Natural killer cell (primary cell): ENCODE measurements around the gene THEM5. TPM values are rescaled to one million over a fixed set of nuclear protein-coding genes. Genes with fewer than 3 reads are reported as not detected.
A peak's percentile ranks its signal among the peaks of the same experiment; 100 is the strongest.

Experiments used
- ATAC-seq, 3 donors: fragments of 150-1000 bp in 2 of 3; fragments of 200-7000 bp in 1 of 3; cut with Tn5 transposase; 1 replicate in 1 of 3; 2 replicates in 2 of 3; pipeline ENCODE4 v1.10.0; 2021; ENCODE audit warnings: mild to moderate bottlenecking in 2 of 3, moderate library complexity in 2 of 3
- DNase-seq, 2 donors: peaks; one replicate each; pipeline versions ENCODE4 v3.0.0 to v3.0.0-alpha.2; 2013 to 2021; ENCODE audit warnings: mixed read lengths in 1 of 2
- H3K27ac ChIP-seq: one replicate; pipeline ENCODE4 v1.5.1; 2013; ENCODE audit warnings: mild to moderate bottlenecking, low read length
- H3K27me3 ChIP-seq: one replicate; pipeline ENCODE4 v1.6.1; 2013; ENCODE audit warnings: low read length; ENCODE audit not compliant: control insufficient read depth, insufficient read depth
- H3K36me3 ChIP-seq: one replicate; pipeline ENCODE4 v1.6.1; 2013; ENCODE audit warnings: low read length; ENCODE audit not compliant: control insufficient read depth, insufficient read depth
- H3K4me1 ChIP-seq: one replicate; pipeline ENCODE4 v1.6.1; 2013; ENCODE audit warnings: low read length; ENCODE audit not compliant: control insufficient read depth, insufficient read depth
- H3K4me3 ChIP-seq: one replicate; pipeline ENCODE4 v1.5.1; 2013; ENCODE audit warnings: low read length
- H3K9me3 ChIP-seq: one replicate; pipeline ENCODE4 v1.6.1; 2013; ENCODE audit warnings: low read length; ENCODE audit not compliant: control insufficient read depth, insufficient read depth
- H3K27ac Mint-ChIP-seq, 2 donors: one replicate each; pipeline ENCODE4 v1.8.0; 2022; ENCODE audit warnings: mild to moderate bottlenecking in 2 of 2, mixed read lengths in 2 of 2, moderate library complexity in 1 of 2
- H3K27me3 Mint-ChIP-seq, 2 donors: one replicate each; pipeline ENCODE4 v1.8.0; 2022; ENCODE audit warnings: low read depth in 2 of 2, mixed read lengths in 2 of 2
- H3K36me3 Mint-ChIP-seq: one replicate; pipeline ENCODE4 v1.8.0; 2022; ENCODE audit warnings: mixed read lengths
- H3K4me1 Mint-ChIP-seq, 2 donors: one replicate each; pipeline ENCODE4 v1.8.0; 2022; ENCODE audit warnings: mixed read lengths in 2 of 2
- H3K4me3 Mint-ChIP-seq: one replicate; pipeline ENCODE4 v1.8.0; 2022; ENCODE audit warnings: mild to moderate bottlenecking, moderate library complexity, mixed read lengths
- H3K9me3 Mint-ChIP-seq, 2 donors: one replicate each; pipeline ENCODE4 v1.8.0; 2022; ENCODE audit warnings: mixed read lengths in 2 of 2
- WGBS: methylation state at CpG from one replicate; pipeline ENCODE4 v1.1.7; 2013; ENCODE audit warnings: missing lambda C conversion rate; ENCODE audit not compliant: insufficient coverage; 5-methylcytosine and 5-hydroxymethylcytosine counted together
- intact Hi-C: fragments of 100-400 bp; cut with micrococcal nuclease; formaldehyde crosslinking; loops from one replicate; pipeline ENCODE4 v1.14.2; 2022
- total RNA-seq, 4 donors: library from RNA; stranded (reverse); fragments of 120-200 nt in 1 of 4; gene quantifications; one replicate each; pipeline versions ENCODE4 v1.2.3 to v1.2.4, GENCODE V29; 2013 to 2022
- TF ChIP-seq, protein P1 (sequence below): fragments of 200-600 bp; IDR thresholded peaks from one replicate; pipeline ENCODE4 v1.8.0; 2022; ENCODE audit warnings: antibody characterized with exemption

THEM5 gene
- total RNA-seq, 3 donors from 2014 or later (not counting 1 experiment from before 2014, with no cell fraction given) = 0.52 TPM; not detected in 2

GRCh38 chr1:151837884-151838221 lies 15.7 kb downstream of the THEM5 start:
- H3K4me1 ChIP-seq = peaks cover 57% of the 10 kb centered on the region
- H3K27ac ChIP-seq = peak overlapping the region; percentile 59
- TF ChIP-seq, protein P1, sequence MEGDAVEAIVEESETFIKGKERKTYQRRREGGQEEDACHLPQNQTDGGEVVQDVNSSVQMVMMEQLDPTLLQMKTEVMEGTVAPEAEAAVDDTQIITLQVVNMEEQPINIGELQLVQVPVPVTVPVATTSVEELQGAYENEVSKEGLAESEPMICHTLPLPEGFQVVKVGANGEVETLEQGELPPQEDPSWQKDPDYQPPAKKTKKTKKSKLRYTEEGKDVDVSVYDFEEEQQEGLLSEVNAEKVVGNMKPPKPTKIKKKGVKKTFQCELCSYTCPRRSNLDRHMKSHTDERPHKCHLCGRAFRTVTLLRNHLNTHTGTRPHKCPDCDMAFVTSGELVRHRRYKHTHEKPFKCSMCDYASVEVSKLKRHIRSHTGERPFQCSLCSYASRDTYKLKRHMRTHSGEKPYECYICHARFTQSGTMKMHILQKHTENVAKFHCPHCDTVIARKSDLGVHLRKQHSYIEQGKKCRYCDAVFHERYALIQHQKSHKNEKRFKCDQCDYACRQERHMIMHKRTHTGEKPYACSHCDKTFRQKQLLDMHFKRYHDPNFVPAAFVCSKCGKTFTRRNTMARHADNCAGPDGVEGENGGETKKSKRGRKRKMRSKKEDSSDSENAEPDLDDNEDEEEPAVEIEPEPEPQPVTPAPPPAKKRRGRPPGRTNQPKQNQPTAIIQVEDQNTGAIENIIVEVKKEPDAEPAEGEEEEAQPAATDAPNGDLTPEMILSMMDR = no peak
- H3K36me3 ChIP-seq = no peaks in the 10 kb centered on the region
- 6% methylated on average over 26 of the region's 26 CpGs for WGBS
- H3K4me3 ChIP-seq = peak overlapping the region; percentile 16
- ATAC-seq (peak in 2 of 3 donors; percentile 1 to 14), DNase-seq (no peak)
- Mint-ChIP-seq H3K9me3 (no peaks in the 10 kb centered on the region), H3K36me3 (no peaks in the 10 kb centered on the region), H3K4me3 (peak overlapping the region; percentile 92), H3K4me1 (peaks cover 33 to 47% of the 10 kb centered on the region in 2 donors), H3K27ac (peak overlapping the region; percentile 72 to 86), H3K27me3 (peaks cover 0 to 24% of the 10 kb centered on the region in 2 donors)
- intact Hi-C loops = loop anchor here (1.0 to 5.0 kb wide), 3 partner anchors 48 to 393 kb away; partner anchors contain the start of gene TDRKH
- H3K9me3 ChIP-seq = no peaks in the 10 kb centered on the region
- H3K27me3 ChIP-seq = peaks cover 5% of the 10 kb centered on the region

GRCh38 chr1:151837197-151837596 lies 16.3 kb downstream of the THEM5 start:
- Mint-ChIP-seq H3K27me3 (peaks cover 0 to 24% of the 10 kb centered on the region in 2 donors), H3K4me1 (peaks cover 33 to 47% of the 10 kb centered on the region in 2 donors), H3K36me3 (no peaks in the 10 kb centered on the region), H3K4me3 (peak overlapping the region; percentile 92), H3K27ac (peak overlapping the region; percentile 72 to 86), H3K9me3 (no peaks in the 10 kb centered on the region)
- peak overlapping the region; percentile 59 for H3K27ac ChIP-seq
- H3K9me3 ChIP-seq = no peaks in the 10 kb centered on the region
- ATAC-seq = peak; percentile 19 to 41 (median 19)
- peak in 1 of 2 donors; percentile 65 for DNase-seq
- TF ChIP-seq, protein P1 = no peak
- intact Hi-C loops = loop anchor here (1.0 to 5.0 kb wide), 3 partner anchors 47 to 392 kb away; partner anchors contain the start of gene TDRKH
- peaks cover 57% of the 10 kb centered on the region for H3K4me1 ChIP-seq
- peak overlapping the region; percentile 16 for H3K4me3 ChIP-seq
- WGBS = 4% methylated on average over 2 of the region's 3 CpGs
- H3K27me3 ChIP-seq = peaks cover 5% of the 10 kb centered on the region
- H3K36me3 ChIP-seq = no peaks in the 10 kb centered on the region

DNA sequence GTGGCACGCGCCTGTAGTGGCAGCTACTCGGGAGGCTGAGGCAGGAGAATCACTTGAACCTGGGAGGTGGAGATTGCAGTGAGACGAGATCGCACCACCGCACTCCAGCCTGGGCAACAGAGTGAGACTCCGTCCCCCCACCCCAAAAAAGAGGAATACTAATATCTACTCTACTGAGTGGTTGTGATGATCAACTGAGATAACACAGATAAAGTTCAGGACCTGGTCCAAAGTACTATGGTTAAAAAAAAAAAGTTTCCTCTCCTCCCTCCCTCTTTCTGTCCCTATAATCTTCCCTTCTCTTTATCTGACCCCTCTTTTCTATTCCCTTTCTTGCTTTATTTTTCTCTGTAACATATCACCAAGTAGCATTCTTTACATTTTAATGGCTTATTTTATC lies 17.9 kb downstream of the THEM5 start:
- intact Hi-C loops = loop anchor here (5.0 kb wide), 1 partner anchor 303 kb away; no protein-coding TSS in a partner anchor
- H3K4me3 ChIP-seq = no peak overlapping the region
- H3K27ac ChIP-seq = no peak overlapping the region
- peaks cover 0 to 21% of the 10 kb centered on the region in 2 donors for H3K27me3 Mint-ChIP-seq
- H3K4me3 Mint-ChIP-seq = no peak overlapping the region
- peaks cover 67% of the 10 kb centered on the region for H3K4me1 ChIP-seq
- H3K4me1 Mint-ChIP-seq = peaks cover 28 to 53% of the 10 kb centered on the region in 2 donors
- H3K36me3 ChIP-seq = no peaks in the 10 kb centered on the region
- H3K9me3 ChIP-seq = no peaks in the 10 kb centered on the region
- WGBS = 96% methylated on average over 4 of the region's 7 CpGs
- H3K36me3 Mint-ChIP-seq = no peaks in the 10 kb centered on the region
- H3K27me3 ChIP-seq = peaks cover 5% of the 10 kb centered on the region
- no peaks in the 10 kb centered on the region for H3K9me3 Mint-ChIP-seq
- TF ChIP-seq, protein P1 = no peak
- H3K27ac Mint-ChIP-seq = no peak overlapping the region
- DNase-seq (no peak), ATAC-seq (no peak)

DNA sequence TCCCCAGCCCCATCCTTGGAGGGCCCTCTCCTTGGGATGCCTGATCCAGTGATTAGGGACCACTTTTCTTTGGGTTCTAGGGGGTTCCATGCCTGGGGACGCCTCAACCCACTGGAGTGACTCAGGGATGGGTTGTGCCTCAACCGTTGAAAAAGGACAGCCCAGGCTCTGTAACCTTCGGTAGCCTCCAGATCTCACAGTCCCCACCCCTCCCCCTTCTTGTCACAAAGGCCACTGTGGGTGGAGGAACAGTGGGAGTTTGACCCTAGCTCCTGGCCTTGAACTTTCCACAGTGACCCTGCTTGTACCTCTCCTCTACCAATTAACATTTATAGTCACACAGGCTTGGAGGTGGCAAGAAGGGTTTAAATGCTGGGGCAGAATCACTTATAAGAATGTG lies 19.3 kb downstream of the THEM5 start:
- H3K4me1 ChIP-seq = peaks cover 67% of the 10 kb centered on the region
- ATAC-seq (no peak), DNase-seq (no peak)
- no peak overlapping the region for H3K4me3 ChIP-seq
- Mint-ChIP-seq H3K4me3 (no peak overlapping the region), H3K27ac (no peak overlapping the region), H3K4me1 (peaks cover 29 to 54% of the 10 kb centered on the region in 2 donors), H3K9me3 (no peaks in the 10 kb centered on the region), H3K27me3 (peaks cover 0 to 14% of the 10 kb centered on the region in 2 donors), H3K36me3 (no peaks in the 10 kb centered on the region)
- TF ChIP-seq, protein P1 = no peak
- no peaks in the 10 kb centered on the region for H3K36me3 ChIP-seq
- intact Hi-C loops = no loop called here
- 27% methylated on average over 2 of the region's 3 CpGs for WGBS
- no peak overlapping the region for H3K27ac ChIP-seq
- no peaks in the 10 kb centered on the region for H3K9me3 ChIP-seq
- peaks cover 1% of the 10 kb centered on the region for H3K27me3 ChIP-seq
